ENCODE data around the gene SYCP2L. TPM values are rescaled to one million over a fixed set of nuclear protein-coding genes. Genes with fewer than 3 reads are reported as not detected.
A peak's percentile ranks its signal among the peaks of the same experiment; 100 is the strongest.
"Not testable (repeated sequence)": the region's sequence is repeated elsewhere in the genome, so short reads cannot be mapped to it uniquely, and the experiment has no call there.

Gene SYCP2L
- total RNA-seq, 4 donors from 2014 or later, result 0.13 to 2.9 (median 0.70) TPM

DNA sequence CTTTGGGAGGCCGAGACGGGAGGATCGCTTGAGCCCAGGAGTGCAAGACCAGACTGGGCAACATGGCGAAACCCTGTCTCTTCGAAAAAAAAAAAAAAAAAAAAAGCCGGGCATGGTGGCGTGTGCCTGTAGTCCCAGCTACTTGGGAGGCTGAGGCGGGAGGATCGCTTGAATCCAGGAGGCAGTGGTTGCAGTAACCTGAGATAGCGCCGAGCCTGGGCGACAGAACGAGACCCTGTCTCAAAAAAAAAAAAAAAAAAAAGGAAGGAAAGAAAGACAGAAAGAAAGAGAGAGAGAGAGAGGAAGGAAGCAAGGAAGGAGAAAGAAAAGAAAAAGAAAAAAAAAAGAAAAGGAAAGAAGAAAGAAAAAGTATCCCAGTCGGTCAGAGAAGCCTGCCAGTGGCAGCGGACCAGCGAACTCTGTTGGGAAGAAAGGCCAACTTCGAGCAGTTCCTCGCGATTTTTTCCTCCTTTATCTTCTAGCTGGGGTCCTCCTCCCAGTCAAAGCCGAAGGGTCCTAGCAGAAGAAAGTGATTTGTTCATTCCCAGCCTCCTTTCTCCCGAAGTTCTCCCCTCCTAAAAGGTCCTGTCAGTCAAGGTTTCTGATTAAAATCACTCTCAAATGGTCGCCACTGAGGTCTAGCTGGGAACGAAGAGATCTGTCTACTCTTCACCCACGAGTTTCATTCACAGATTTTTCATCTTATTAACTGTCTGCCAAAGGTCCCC lies 2.4 kb upstream of the SYCP2L start:
- H3K36me3 ChIP-seq, result no peaks in the 10 kb centered on the region
- intact Hi-C loops (cut with DNase I), result no loop called here
- 35% methylated on average over 24 of the region's 24 CpGs for WGBS
- H3K27ac ChIP-seq (replicated peaks in 1 of 4), result no peak overlapping the region
- TF ChIP-seq, protein P1, sequence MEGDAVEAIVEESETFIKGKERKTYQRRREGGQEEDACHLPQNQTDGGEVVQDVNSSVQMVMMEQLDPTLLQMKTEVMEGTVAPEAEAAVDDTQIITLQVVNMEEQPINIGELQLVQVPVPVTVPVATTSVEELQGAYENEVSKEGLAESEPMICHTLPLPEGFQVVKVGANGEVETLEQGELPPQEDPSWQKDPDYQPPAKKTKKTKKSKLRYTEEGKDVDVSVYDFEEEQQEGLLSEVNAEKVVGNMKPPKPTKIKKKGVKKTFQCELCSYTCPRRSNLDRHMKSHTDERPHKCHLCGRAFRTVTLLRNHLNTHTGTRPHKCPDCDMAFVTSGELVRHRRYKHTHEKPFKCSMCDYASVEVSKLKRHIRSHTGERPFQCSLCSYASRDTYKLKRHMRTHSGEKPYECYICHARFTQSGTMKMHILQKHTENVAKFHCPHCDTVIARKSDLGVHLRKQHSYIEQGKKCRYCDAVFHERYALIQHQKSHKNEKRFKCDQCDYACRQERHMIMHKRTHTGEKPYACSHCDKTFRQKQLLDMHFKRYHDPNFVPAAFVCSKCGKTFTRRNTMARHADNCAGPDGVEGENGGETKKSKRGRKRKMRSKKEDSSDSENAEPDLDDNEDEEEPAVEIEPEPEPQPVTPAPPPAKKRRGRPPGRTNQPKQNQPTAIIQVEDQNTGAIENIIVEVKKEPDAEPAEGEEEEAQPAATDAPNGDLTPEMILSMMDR (IDR thresholded peaks at IDR 0.05), result no peak
- TF ChIP-seq POLR2A (IDR thresholded peaks at IDR 0.05; ENCODE audit: low read depth) (no peak), POLR2AphosphoS5 (IDR thresholded peaks at IDR 0.05) (no peak), EP300 (IDR thresholded peaks at IDR 0.05) (no peak)
- H3K4me3 ChIP-seq, result no peak overlapping the region
- DNase-seq (ENCODE audit: extremely low spot score), result no peak
- peaks cover 0 to 85% (median 56%) of the 10 kb centered on the region in 4 donors for H3K27me3 ChIP-seq
- no peaks in the 10 kb centered on the region for H3K9me3 ChIP-seq
- H3K4me1 ChIP-seq, result peaks cover 20 to 41% (median 37%) of the 10 kb centered on the region in 4 donors

DNA sequence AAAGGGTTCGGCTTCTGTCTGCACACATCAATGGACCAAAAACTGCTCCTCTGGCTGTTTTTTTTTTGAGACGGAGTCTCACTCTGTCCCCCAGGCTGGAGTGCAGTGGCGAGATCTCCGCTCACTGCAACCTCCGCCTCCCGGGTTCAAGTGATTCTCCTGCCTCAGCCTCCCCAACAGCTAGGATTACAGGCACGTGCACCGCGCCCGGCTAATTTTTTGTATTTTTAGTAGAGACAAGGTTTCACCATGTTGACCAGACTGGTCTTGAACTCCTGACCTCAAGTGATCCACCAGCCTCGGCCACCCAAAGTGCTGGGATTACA lies 524 bp upstream of the SYCP2L start:
- H3K36me3 ChIP-seq; H3K27ac ChIP-seq (replicated peaks in 1 of 4); H3K9me3 ChIP-seq; DNase-seq (ENCODE audit: extremely low spot score); intact Hi-C loops (cut with DNase I): not testable (repeated sequence)
- 35% methylated on average over 6 of the region's 11 CpGs for WGBS
- H3K4me1 ChIP-seq, result peaks cover 20 to 41% (median 37%) of the 10 kb centered on the region in 4 donors
- H3K4me3 ChIP-seq, result peak overlapping the region; percentile 44 to 52 (median 46)
- H3K27me3 ChIP-seq, result peaks cover 0 to 66% (median 53%) of the 10 kb centered on the region in 4 donors

DNA sequence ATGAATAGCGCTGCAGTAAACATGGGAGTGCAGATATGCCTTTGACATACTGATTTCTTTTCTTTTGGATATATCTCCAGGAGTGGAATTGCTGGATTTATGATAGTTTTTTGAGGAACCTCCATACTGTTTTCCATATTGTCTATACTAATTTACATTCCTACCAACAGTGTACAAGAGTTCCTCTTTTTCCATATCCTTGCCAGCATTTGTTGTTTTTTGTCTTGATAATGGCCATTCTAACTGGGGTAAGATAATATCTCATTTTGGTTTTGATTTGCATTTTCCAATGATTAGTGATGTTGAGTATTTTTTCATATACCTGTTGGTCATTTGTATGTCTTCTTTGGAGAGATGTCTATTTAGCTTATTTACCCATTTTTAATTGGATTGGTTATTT lies 3.3 kb downstream of the SYCP2L start:
- H3K27me3 ChIP-seq, result peaks cover 0 to 28% (median 19%) of the 10 kb centered on the region in 4 donors
- no peak overlapping the region for H3K4me3 ChIP-seq
- TF ChIP-seq, protein P1 (IDR thresholded peaks at IDR 0.05), result no peak
- TF ChIP-seq EP300 (IDR thresholded peaks at IDR 0.05), result no peak
- no peak for TF ChIP-seq POLR2AphosphoS5 (IDR thresholded peaks at IDR 0.05)
- no peak for TF ChIP-seq POLR2A (IDR thresholded peaks at IDR 0.05; ENCODE audit: low read depth)
- peaks cover 0 to 6% (median 0%) of the 10 kb centered on the region in 4 donors for H3K9me3 ChIP-seq
- DNase-seq (ENCODE audit: extremely low spot score), result no peak
- H3K4me1 ChIP-seq, result peaks cover 8 to 16% (median 13%) of the 10 kb centered on the region in 4 donors
- no peak overlapping the region for H3K27ac ChIP-seq (replicated peaks in 1 of 4)
- 95% methylated on average over 1 of the region's 1 CpG for WGBS
- intact Hi-C loops (cut with DNase I), result no loop called here
- H3K36me3 ChIP-seq, result no peaks in the 10 kb centered on the region

DNA sequence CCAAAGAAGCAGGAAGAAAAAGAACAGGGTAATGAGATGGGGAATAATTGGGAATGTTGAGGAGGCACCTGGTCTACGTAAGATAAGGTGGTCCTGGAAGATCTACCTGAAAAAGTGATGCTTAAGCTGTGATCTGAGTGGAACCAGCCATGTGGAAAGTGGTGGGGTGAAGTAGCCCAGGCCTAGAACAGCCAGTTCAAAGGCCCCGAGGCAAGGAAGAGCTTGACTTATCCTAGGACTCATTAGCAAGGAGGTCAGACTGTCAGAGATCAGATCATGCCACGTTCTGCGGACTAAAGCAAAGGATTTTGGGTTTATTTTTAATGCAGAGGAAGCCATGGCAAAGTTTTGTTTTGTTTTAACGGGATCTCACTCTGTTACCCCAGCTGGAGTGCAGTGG lies 5.1 kb downstream of the SYCP2L start:
- no peak for TF ChIP-seq POLR2A (IDR thresholded peaks at IDR 0.05; ENCODE audit: low read depth)
- no peak for TF ChIP-seq POLR2AphosphoS5 (IDR thresholded peaks at IDR 0.05)
- TF ChIP-seq, protein P1 (IDR thresholded peaks at IDR 0.05), result no peak
- TF ChIP-seq EP300 (IDR thresholded peaks at IDR 0.05), result no peak
- no peaks in the 10 kb centered on the region for H3K36me3 ChIP-seq
- WGBS, result 89% methylated on average over 5 of the region's 5 CpGs
- intact Hi-C loops (cut with DNase I), result no loop called here
- peaks cover 0 to 7% (median 4%) of the 10 kb centered on the region in 4 donors for H3K4me1 ChIP-seq
- DNase-seq (ENCODE audit: extremely low spot score), result peak; percentile 39
- peaks cover 0 to 6% (median 0%) of the 10 kb centered on the region in 4 donors for H3K9me3 ChIP-seq
- peaks cover 0 to 10% (median 2%) of the 10 kb centered on the region in 4 donors for H3K27me3 ChIP-seq
- H3K4me3 ChIP-seq, result no peak overlapping the region
- H3K27ac ChIP-seq (replicated peaks in 1 of 4), result no peak overlapping the region

DNA sequence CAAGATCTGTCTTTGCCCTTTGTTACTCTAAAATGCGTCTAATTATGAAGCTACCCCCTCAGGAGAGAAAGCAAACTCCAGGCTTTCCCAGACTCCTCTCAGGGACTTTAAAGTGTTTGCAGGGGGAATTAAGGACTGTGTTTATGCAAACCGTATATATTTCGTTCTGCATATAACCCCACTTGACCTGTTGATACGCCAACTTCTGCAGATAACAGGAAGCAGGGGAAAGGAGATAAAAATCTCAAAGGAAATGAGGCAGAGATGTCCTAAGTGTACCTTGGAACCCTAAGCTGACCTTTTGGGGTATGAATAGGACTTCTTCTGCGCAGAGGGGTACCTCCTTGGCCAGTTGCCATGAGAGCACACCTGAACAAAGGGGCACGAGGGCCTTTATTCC lies 8.1 kb downstream of the SYCP2L start:
- Histone ChIP-seq H3K27ac (replicated peaks in 1 of 4) (no peak overlapping the region), H3K27me3 (no peaks in the 10 kb centered on the region), H3K9me3 (peaks cover 0 to 6% (median 0%) of the 10 kb centered on the region in 4 donors), H3K36me3 (no peaks in the 10 kb centered on the region), H3K4me3 (no peak overlapping the region), H3K4me1 (no peaks in the 10 kb centered on the region)
- 59% methylated on average over 6 of the region's 6 CpGs for WGBS
- intact Hi-C loops (cut with DNase I), result no loop called here
- DNase-seq (ENCODE audit: extremely low spot score), result no peak
- TF ChIP-seq EP300 (IDR thresholded peaks at IDR 0.05) (no peak), POLR2A (IDR thresholded peaks at IDR 0.05; ENCODE audit: low read depth) (no peak), POLR2AphosphoS5 (IDR thresholded peaks at IDR 0.05) (no peak)
- TF ChIP-seq, protein P1 (IDR thresholded peaks at IDR 0.05), result no peak
